HepG2 (cell line): ENCODE results near the gene SAPCD1. TPM values are rescaled to one million over a fixed set of nuclear protein-coding genes. Genes with fewer than 3 reads are reported as not detected.
A peak's percentile ranks its signal among the peaks of the same experiment; 100 is the strongest.

Experiments used
- BRD4 ChIP-seq: sonication (generic); formaldehyde crosslinking; IDR thresholded peaks from 2 replicates; pipeline ENCODE4 v1.4.0; 2020; ENCODE audit warnings: missing genetic modification reagents
- CEBPG ChIP-seq: IDR thresholded peaks from 2 replicates; pipeline ENCODE4 v1.6.1; 2016
- FOXO1 ChIP-seq: sonication (generic); formaldehyde crosslinking; IDR thresholded peaks from 2 replicates; pipeline ENCODE4 v1.4.0; 2020; ENCODE audit warnings: missing genetic modification reagents
- HOXA7 ChIP-seq: sonication (generic); formaldehyde crosslinking; IDR thresholded peaks from 2 replicates; pipeline ENCODE4 v1.8.1; 2022; ENCODE audit warnings: mild to moderate bottlenecking, missing genetic modification reagents, moderate library complexity
- MXD4 ChIP-seq: IDR thresholded peaks from 2 replicates; pipeline ENCODE4 v1.6.1; 2016; ENCODE audit warnings: mild to moderate bottlenecking, missing biosample characterization, missing genetic modification reagents
- MZF1 ChIP-seq: sonication (generic); formaldehyde crosslinking; IDR thresholded peaks from 2 replicates; pipeline ENCODE4 v1.8.1; 2023; ENCODE audit warnings: mild to moderate bottlenecking, missing genetic modification reagents, borderline replicate concordance
- ONECUT2 ChIP-seq: sonication (generic); formaldehyde crosslinking; IDR thresholded peaks from 2 replicates; pipeline ENCODE4 v1.4.0; 2020; ENCODE audit warnings: missing genetic modification reagents
- PHF8 ChIP-seq: sonication (generic); formaldehyde crosslinking; IDR thresholded peaks from 2 replicates; pipeline ENCODE4 v1.5.0; 2020; ENCODE audit warnings: missing genetic modification reagents
- TSC22D2 ChIP-seq: sonication (generic); formaldehyde crosslinking; IDR thresholded peaks from 2 replicates; pipeline ENCODE4 v1.5.1; 2020; ENCODE audit warnings: missing genetic modification reagents, mild to moderate bottlenecking, borderline replicate concordance
- ZNF121 ChIP-seq: sonication (generic); formaldehyde crosslinking; IDR thresholded peaks from 2 replicates; pipeline ENCODE4 v1.5.0; 2020; ENCODE audit warnings: mild to moderate bottlenecking, missing genetic modification reagents
- ZNF441 ChIP-seq: sonication (generic); formaldehyde crosslinking; IDR thresholded peaks from 2 replicates; pipeline ENCODE4 v1.7.0; 2021; ENCODE audit warnings: missing genetic modification reagents, borderline replicate concordance
- ZNF451 ChIP-seq: sonication (generic); formaldehyde crosslinking; IDR thresholded peaks from 2 replicates; pipeline ENCODE4 v1.5.0; 2020; ENCODE audit warnings: mild to moderate bottlenecking, missing genetic modification reagents
- ZNF510 ChIP-seq: sonication (generic); formaldehyde crosslinking; IDR thresholded peaks from 2 replicates; pipeline ENCODE4 v1.4.0; 2020; ENCODE audit warnings: low read depth, mild to moderate bottlenecking, missing genetic modification reagents
- ZNF569 ChIP-seq: sonication (generic); formaldehyde crosslinking; IDR thresholded peaks from 2 replicates; pipeline ENCODE4 v1.5.0; 2020; ENCODE audit warnings: mild to moderate bottlenecking, missing genetic modification reagents, moderate library complexity, borderline replicate concordance
- ZNF792 ChIP-seq: IDR thresholded peaks from 2 replicates; pipeline ENCODE4 v1.6.1; 2016
- polyA plus RNA-seq, 8 experiments: library from polyadenylated mRNA; depleted of rRNA in 3 of 8; stranded (reverse) in 7 of 8; unstranded in 1 of 8; fragments of >200 nt; fragmentation: Illumina TruSeq in 4 of 8; extraction: Trizol in 4 of 8; gene quantifications; 2 replicates each; pipeline versions ENCODE4 v1.2.1 to v1.2.3, GENCODE V29; 2011 to 2016; ENCODE audit warnings: low read depth in 4 of 8, missing spikeins in 1 of 8, mixed read lengths in 1 of 8; ENCODE audit not compliant: insufficient read depth in 1 of 8
- total RNA-seq, 5 experiments: library from RNA; depleted of rRNA; stranded (reverse); fragments of >200 nt; fragmentation: Illumina TruSeq; extraction: Trizol; gene quantifications; 2 replicates each; pipeline ENCODE4 v1.2.3, GENCODE V29; 2016; ENCODE audit warnings: low read depth in 1 of 5
- TF ChIP-seq, protein P1 (sequence below): sonication (generic); formaldehyde crosslinking; IDR thresholded peaks from 2 replicates; pipeline ENCODE4 v1.4.0; 2020; ENCODE audit warnings: low read depth, missing genetic modification reagents
- TF ChIP-seq, protein P2 (sequence below): sonication (generic); formaldehyde crosslinking; IDR thresholded peaks from 2 replicates; pipeline ENCODE4 v1.4.0; 2020; ENCODE audit warnings: missing genetic modification reagents, low read depth, mild to moderate bottlenecking, borderline replicate concordance
- TF ChIP-seq, protein P3 (sequence below): sonication (generic); formaldehyde crosslinking; conservative IDR thresholded peaks from 2 replicates; pipeline ENCODE4 v1.8.1; 2023; ENCODE audit warnings: missing genetic modification reagents
- TF ChIP-seq, protein P4 (sequence below): sonication (generic); formaldehyde crosslinking; IDR thresholded peaks from 2 replicates; pipeline ENCODE4 v1.5.0; 2020; ENCODE audit warnings: mild to moderate bottlenecking, missing genetic modification reagents, borderline replicate concordance

The SAPCD1 gene
- total and polyA plus RNA-seq, 2 of the 13 experiments (the other 11 are each of a cell fraction or from before 2014, with no cell fraction given): 2.5 to 3.9 TPM

DNA sequence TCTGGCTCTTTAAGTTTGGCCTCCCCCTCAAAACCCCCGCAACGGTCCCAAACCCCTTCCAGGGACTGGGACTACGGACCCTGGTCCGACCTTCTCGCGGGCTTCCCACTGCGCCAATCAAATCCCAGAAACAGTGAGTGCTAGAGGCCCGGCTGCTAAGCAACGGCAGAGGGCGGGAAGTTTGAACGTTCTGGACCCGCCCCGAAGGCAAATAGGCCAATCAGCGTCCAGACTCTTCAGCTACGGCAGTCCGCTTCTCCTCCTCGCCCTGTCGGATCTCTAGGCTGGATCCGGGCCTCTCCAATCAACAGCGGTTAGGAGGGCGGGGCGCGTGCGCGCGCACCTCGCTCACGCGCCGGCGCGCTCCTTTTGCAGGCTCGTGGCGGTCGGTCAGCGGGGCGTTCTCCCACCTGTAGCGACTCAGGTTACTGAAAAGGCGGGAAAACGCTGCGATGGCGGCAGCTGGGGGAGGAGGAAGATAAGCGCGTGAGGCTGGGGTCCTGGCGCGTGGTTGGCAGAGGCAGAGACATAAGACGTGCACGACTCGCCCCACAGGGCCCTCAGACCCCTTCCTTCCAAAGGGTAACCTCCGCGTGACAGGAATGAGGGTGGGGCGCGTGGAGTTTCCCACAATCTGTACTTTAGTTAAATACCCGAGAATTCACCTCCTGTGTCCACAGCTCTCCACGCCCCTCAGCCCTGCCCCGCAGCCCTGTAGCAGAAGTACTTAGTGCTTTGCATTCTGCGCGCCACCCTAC lies 22.6 kb upstream of the SAPCD1 start, which contains the start of gene MSH5 (continued):
- TF ChIP-seq, protein P1, sequence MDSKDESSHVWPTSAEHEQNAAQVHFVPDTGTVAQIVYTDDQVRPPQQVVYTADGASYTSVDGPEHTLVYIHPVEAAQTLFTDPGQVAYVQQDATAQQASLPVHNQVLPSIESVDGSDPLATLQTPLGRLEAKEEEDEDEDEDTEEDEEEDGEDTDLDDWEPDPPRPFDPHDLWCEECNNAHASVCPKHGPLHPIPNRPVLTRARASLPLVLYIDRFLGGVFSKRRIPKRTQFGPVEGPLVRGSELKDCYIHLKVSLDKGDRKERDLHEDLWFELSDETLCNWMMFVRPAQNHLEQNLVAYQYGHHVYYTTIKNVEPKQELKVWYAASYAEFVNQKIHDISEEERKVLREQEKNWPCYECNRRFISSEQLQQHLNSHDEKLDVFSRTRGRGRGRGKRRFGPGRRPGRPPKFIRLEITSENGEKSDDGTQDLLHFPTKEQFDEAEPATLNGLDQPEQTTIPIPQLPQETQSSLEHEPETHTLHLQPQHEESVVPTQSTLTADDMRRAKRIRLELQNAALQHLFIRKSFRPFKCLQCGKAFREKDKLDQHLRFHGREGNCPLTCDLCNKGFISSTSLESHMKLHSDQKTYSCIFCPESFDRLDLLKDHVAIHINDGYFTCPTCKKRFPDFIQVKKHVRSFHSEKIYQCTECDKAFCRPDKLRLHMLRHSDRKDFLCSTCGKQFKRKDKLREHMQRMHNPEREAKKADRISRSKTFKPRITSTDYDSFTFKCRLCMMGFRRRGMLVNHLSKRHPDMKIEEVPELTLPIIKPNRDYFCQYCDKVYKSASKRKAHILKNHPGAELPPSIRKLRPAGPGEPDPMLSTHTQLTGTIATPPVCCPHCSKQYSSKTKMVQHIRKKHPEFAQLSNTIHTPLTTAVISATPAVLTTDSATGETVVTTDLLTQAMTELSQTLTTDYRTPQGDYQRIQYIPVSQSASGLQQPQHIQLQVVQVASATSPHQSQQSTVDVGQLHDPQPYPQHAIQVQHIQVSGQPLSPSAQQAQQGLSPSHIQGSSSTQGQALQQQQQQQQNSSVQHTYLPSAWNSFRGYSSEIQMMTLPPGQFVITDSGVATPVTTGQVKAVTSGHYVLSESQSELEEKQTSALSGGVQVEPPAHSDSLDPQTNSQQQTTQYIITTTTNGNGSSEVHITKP (CRISPR knock-in tag): peak; percentile 44; the same call in 1 of the 2 replicates
- no peak; the same call in 1 of the 2 replicates for TF ChIP-seq FOXO1 (CRISPR knock-in tag)
- TF ChIP-seq ZNF569 (CRISPR knock-in tag): peak; percentile 91; the same call in 1 of the 2 replicates
- TF ChIP-seq, protein P2, sequence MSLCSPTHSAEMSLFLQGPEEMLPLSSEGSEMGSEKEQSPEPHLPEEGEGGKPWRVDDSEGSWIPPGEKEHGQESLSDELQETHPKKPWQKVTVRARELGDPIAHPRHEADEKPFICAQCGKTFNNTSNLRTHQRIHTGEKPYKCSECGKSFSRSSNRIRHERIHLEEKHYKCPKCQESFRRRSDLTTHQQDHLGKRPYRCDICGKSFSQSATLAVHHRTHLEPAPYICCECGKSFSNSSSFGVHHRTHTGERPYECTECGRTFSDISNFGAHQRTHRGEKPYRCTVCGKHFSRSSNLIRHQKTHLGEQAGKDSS (CRISPR knock-in tag): peak; percentile 96
- TF ChIP-seq BRD4 (CRISPR knock-in tag): peak; percentile 98
- peak; percentile 96; the same call in 1 of the 2 replicates for TF ChIP-seq HOXA7 (CRISPR knock-in tag)
- TF ChIP-seq, protein P3, sequence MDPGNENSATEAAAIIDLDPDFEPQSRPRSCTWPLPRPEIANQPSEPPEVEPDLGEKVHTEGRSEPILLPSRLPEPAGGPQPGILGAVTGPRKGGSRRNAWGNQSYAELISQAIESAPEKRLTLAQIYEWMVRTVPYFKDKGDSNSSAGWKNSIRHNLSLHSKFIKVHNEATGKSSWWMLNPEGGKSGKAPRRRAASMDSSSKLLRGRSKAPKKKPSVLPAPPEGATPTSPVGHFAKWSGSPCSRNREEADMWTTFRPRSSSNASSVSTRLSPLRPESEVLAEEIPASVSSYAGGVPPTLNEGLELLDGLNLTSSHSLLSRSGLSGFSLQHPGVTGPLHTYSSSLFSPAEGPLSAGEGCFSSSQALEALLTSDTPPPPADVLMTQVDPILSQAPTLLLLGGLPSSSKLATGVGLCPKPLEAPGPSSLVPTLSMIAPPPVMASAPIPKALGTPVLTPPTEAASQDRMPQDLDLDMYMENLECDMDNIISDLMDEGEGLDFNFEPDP: peak; percentile 99
- peak; percentile 98 for TF ChIP-seq ZNF510 (CRISPR knock-in tag)
- TF ChIP-seq MXD4: peak; percentile 96
- TF ChIP-seq TSC22D2 (CRISPR knock-in tag): no peak
- peak; percentile 99 for TF ChIP-seq ZNF451 (CRISPR knock-in tag)
- TF ChIP-seq PHF8: peak; percentile 76
- TF ChIP-seq, protein P4, sequence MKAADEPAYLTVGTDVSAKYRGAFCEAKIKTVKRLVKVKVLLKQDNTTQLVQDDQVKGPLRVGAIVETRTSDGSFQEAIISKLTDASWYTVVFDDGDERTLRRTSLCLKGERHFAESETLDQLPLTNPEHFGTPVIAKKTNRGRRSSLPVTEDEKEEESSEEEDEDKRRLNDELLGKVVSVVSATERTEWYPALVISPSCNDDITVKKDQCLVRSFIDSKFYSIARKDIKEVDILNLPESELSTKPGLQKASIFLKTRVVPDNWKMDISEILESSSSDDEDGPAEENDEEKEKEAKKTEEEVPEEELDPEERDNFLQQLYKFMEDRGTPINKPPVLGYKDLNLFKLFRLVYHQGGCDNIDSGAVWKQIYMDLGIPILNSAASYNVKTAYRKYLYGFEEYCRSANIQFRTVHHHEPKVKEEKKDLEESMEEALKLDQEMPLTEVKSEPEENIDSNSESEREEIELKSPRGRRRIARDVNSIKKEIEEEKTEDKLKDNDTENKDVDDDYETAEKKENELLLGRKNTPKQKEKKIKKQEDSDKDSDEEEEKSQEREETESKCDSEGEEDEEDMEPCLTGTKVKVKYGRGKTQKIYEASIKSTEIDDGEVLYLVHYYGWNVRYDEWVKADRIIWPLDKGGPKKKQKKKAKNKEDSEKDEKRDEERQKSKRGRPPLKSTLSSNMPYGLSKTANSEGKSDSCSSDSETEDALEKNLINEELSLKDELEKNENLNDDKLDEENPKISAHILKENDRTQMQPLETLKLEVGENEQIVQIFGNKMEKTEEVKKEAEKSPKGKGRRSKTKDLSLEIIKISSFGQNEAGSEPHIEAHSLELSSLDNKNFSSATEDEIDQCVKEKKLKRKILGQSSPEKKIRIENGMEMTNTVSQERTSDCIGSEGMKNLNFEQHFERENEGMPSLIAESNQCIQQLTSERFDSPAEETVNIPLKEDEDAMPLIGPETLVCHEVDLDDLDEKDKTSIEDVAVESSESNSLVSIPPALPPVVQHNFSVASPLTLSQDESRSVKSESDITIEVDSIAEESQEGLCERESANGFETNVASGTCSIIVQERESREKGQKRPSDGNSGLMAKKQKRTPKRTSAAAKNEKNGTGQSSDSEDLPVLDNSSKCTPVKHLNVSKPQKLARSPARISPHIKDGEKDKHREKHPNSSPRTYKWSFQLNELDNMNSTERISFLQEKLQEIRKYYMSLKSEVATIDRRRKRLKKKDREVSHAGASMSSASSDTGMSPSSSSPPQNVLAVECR (CRISPR knock-in tag): peak; percentile 94
- TF ChIP-seq CEBPG: peak; percentile 18; the same call in 1 of the 2 replicates
- TF ChIP-seq ZNF121 (CRISPR knock-in tag): peak; percentile 12; the same call in 1 of the 2 replicates
- peak; percentile 46; the same call in 1 of the 2 replicates for TF ChIP-seq MZF1 (CRISPR knock-in tag)
- peak; percentile 94 for TF ChIP-seq ZNF441 (CRISPR knock-in tag)
- peak; percentile 93 for TF ChIP-seq ZNF792 (CRISPR knock-in tag)
- TF ChIP-seq ONECUT2 (CRISPR knock-in tag): peak; percentile 57
